ENCODE results near the gene CD79A. TPM values are rescaled to one million over a fixed set of nuclear protein-coding genes. Genes with fewer than 3 reads are reported as not detected.

The CD79A gene
- total and polyA plus RNA-seq, 11 donors: 0.37 to 0.88 (median 0.48) TPM; not detected in 7

GRCh38 chr19:41866284-41866683, 10.8 kb upstream of the CD79A start:
- Histone ChIP-seq H3K4me3 (no peak overlapping the region), H3K4me1 (peaks cover 2 to 97% (median 31%) of the 10 kb centered on the region in 12 donors), H3K9me3 (no peaks in the 10 kb centered on the region), H3K27ac (no peak overlapping the region), H3K36me3 (peaks cover 0 to 100% (median 88%) of the 10 kb centered on the region in 9 donors), H3K27me3 (no peaks in the 10 kb centered on the region)
- DNase-seq: no peak
- intact Hi-C loops (cut with DNase I): loop anchor here in 1 of 10 donors (10.0 kb wide), 1 partner anchor 349 kb away; the partner anchor contains the start of gene DEDD2
- WGBS, 4 donors: 95 to 97% (median 96%) methylated on average over 3 of the region's 3 CpGs
- no peak for ATAC-seq
- TF ChIP-seq CTCF (IDR thresholded peaks at IDR 0.05) (no peak), POLR2A (IDR thresholded peaks at IDR 0.05) (no peak)

- Histone ChIP-seq H3K9me3 (no peaks in the 10 kb centered on the region), H3K4me3 (no peak overlapping the region), H3K4me1 (peaks cover 0 to 97% (median 24%) of the 10 kb centered on the region in 12 donors), H3K27ac (peak overlapping the region in 1 of 12 donors; percentile 19), H3K36me3 (peaks cover 0 to 89% (median 75%) of the 10 kb centered on the region in 9 donors), H3K27me3 (no peaks in the 10 kb centered on the region)
- WGBS, 4 donors: 79 to 88% (median 84%) methylated on average over 10 of the region's 10 CpGs
- intact Hi-C loops (cut with DNase I): loop anchor here in 1 of 10 donors (10.0 kb wide), 1 partner anchor 346 kb away; the partner anchor contains the start of gene DEDD2
- TF ChIP-seq POLR2A (IDR thresholded peaks at IDR 0.05) (no peak), CTCF (IDR thresholded peaks at IDR 0.05) (no peak)
- no peak for DNase-seq
- no peak for ATAC-seq
Measured at GRCh38 chr19:41868120-41868988, 8.7 kb upstream of the CD79A start.

- ATAC-seq: no peak
- Histone ChIP-seq H3K27me3 (no peaks in the 10 kb centered on the region), H3K36me3 (peaks cover 0 to 83% (median 70%) of the 10 kb centered on the region in 9 donors), H3K9me3 (no peaks in the 10 kb centered on the region), H3K4me1 (peaks cover 0 to 98% (median 23%) of the 10 kb centered on the region in 12 donors), H3K4me3 (no peak overlapping the region), H3K27ac (no peak overlapping the region)
- intact Hi-C loops (cut with DNase I): loop anchor here in 1 of 10 donors (10.0 kb wide), 1 partner anchor 346 kb away; the partner anchor contains the start of gene DEDD2
- 85 to 90% (median 88%) methylated on average over 12 of the region's 12 CpGs for WGBS, 4 donors
- no peak for DNase-seq
- TF ChIP-seq CTCF (IDR thresholded peaks at IDR 0.05): no peak
- TF ChIP-seq POLR2A (IDR thresholded peaks at IDR 0.05): no peak
Measured at GRCh38 chr19:41868989-41869300, 8.1 kb upstream of the CD79A start.

GRCh38 chr19:41869374-41869955, 7.6 kb upstream of the CD79A start:
- peak overlapping the region in 1 of 12 donors; percentile 86 for H3K27ac ChIP-seq

More at GRCh38 chr19:41869374-41869955, 7.6 kb upstream of the CD79A start:
- Histone ChIP-seq H3K9me3 (no peaks in the 10 kb centered on the region), H3K36me3 (peaks cover 0 to 78% (median 65%) of the 10 kb centered on the region in 9 donors), H3K27me3 (no peaks in the 10 kb centered on the region), H3K4me1 (peaks cover 0 to 97% (median 22%) of the 10 kb centered on the region in 12 donors), H3K4me3 (no peak overlapping the region)
- ATAC-seq (no peak), DNase-seq (no peak)
- TF ChIP-seq POLR2A (IDR thresholded peaks at IDR 0.05) (no peak), CTCF (IDR thresholded peaks at IDR 0.05) (no peak)
- intact Hi-C loops (cut with DNase I): loop anchor here in 1 of 10 donors (10.0 kb wide), 1 partner anchor 345 kb away; the partner anchor contains the start of gene DEDD2
- 82 to 88% (median 84%) methylated on average over 12 to 13 of the region's 13 CpGs for WGBS, 4 donors

Data from heart left ventricle (tissue), 16 donors.